H1 (cell line): Measurements from ENCODE around the gene ITGA5. TPM values are rescaled to one million over a fixed set of nuclear protein-coding genes. Genes with fewer than 3 reads are reported as not detected.

Source experiments
- CTCF ChIA-PET: fragments of 300-600 bp; sonication (Branson Sonifier 250); formaldehyde crosslinking; loops from one replicate; lab custom pipeline; 2021; ENCODE audit not compliant: partially characterized antibody; lab: Charles Lee
- POLR2A ChIA-PET: fragments of 300-600 bp; sonication (Branson Sonifier 250); formaldehyde crosslinking; loops from one replicate; lab custom pipeline; 2021; ENCODE audit warnings: inconsistent platforms; ENCODE audit not compliant: partially characterized antibody; lab: Charles Lee
- DNase-seq, 2 experiments: peaks; one replicate each; pipeline versions ENCODE4 v3.0.0 to v3.0.0-alpha.2; 2010 to 2022; ENCODE audit warnings: low spot score in 2 of 2, low read depth in 1 of 2, mixed read lengths in 1 of 2
- FAIRE-seq: peaks from 2 replicates; lab custom pipeline; 2011; peaks lifted over from hg19 to GRCh38; lab: Jason Lieb, UNC
- H2AFZ ChIP-seq: 2 replicates; pipeline ENCODE4 v1.8.1; 2012; ENCODE audit warnings: low read length, inconsistent platforms
- H2AK5ac ChIP-seq: 2 replicates; pipeline ENCODE4 v1.6.1; 2013; ENCODE audit warnings: low read depth, low read length
- H2BK120ac ChIP-seq: replicated peaks from 2 replicates; pipeline ENCODE3; 2013; ENCODE audit warnings: low read depth, low read length, inconsistent platforms
- H2BK12ac ChIP-seq: 2 replicates; pipeline ENCODE4 v1.6.1; 2013; ENCODE audit warnings: low read depth, low read length
- H2BK15ac ChIP-seq: 2 replicates; pipeline ENCODE4 v1.6.1; 2013; ENCODE audit warnings: low read length
- H2BK20ac ChIP-seq: 2 replicates; pipeline ENCODE4 v1.6.1; 2013; ENCODE audit warnings: low read length
- H2BK5ac ChIP-seq: 2 replicates; pipeline ENCODE4 v1.6.1; 2013; ENCODE audit warnings: low read depth, low read length
- H3K14ac ChIP-seq: 2 replicates; pipeline ENCODE4 v1.6.1; 2013; ENCODE audit warnings: inconsistent platforms; ENCODE audit not compliant: insufficient read length
- H3K18ac ChIP-seq: 2 replicates; pipeline ENCODE4 v1.6.1; 2013; ENCODE audit warnings: low read length; ENCODE audit errors: extremely low read depth
- H3K23ac ChIP-seq: 2 replicates; pipeline ENCODE4 v1.6.1; 2013; ENCODE audit warnings: inconsistent platforms; ENCODE audit not compliant: insufficient read length
- H3K23me2 ChIP-seq: 2 replicates; pipeline ENCODE4 v1.6.1; 2013; ENCODE audit warnings: low read depth, low read length
- H3K27ac ChIP-seq: 2 replicates; pipeline ENCODE4 v1.6.1; 2011; ENCODE audit warnings: low read depth, low read length, inconsistent platforms
- H3K27me3 ChIP-seq, 4 experiments: replicated peaks in 1 of 4; 1 replicate in 1 of 4; 2 replicates in 3 of 4; pipeline versions ENCODE4 v1.6.1 to v1.8.1; 2011 to 2013; ENCODE audit warnings: low read length in 3 of 4, mild to moderate bottlenecking in 3 of 4, inconsistent platforms in 2 of 4, mixed read lengths in 2 of 4, moderate library complexity in 1 of 4; ENCODE audit not compliant: control insufficient read depth in 3 of 4, insufficient read depth in 3 of 4; ENCODE audit errors: extremely low read depth in 1 of 4
- H3K36me3 ChIP-seq, 4 experiments: 2 replicates each; pipeline versions ENCODE4 v1.6.1 to v1.8.1; 2011 to 2013; ENCODE audit warnings: mild to moderate bottlenecking in 4 of 4, low read length in 3 of 4, moderate library complexity in 2 of 4, control low read depth in 1 of 4, inconsistent platforms in 1 of 4; ENCODE audit not compliant: insufficient read depth in 4 of 4, control insufficient read depth in 2 of 4
- H3K4ac ChIP-seq: replicated peaks from 2 replicates; pipeline ENCODE3; 2013; ENCODE audit warnings: low read length, low read depth, mixed read lengths, inconsistent platforms; ENCODE audit not compliant: insufficient read length
- H3K4me1 ChIP-seq, 4 experiments: replicated peaks in 1 of 4; 1 replicate in 1 of 4; 2 replicates in 3 of 4; pipeline versions ENCODE4 v1.6.1 to v1.8.1; 2011 to 2013; ENCODE audit warnings: low read length in 3 of 4, inconsistent platforms in 2 of 4, mixed read lengths in 1 of 4; ENCODE audit not compliant: insufficient read depth in 4 of 4, control insufficient read depth in 3 of 4
- H3K4me2 ChIP-seq, 2 experiments: 2 replicates each; pipeline versions ENCODE4 v1.6.1 to v1.8.1; 2011 to 2013; ENCODE audit warnings: low read depth in 2 of 2, low read length in 2 of 2, control low read depth in 1 of 2, inconsistent platforms in 1 of 2, mild to moderate bottlenecking in 1 of 2; ENCODE audit not compliant: insufficient read depth in 1 of 2
- H3K4me3 ChIP-seq, 4 experiments: fragments of 200-600, 300-600 bp in 1 of 4; sonication (generic), shearing (Covaris generic), sonication (Bioruptor Twin) in 1 of 4; 2 replicates each; pipeline versions ENCODE4 v1.5.1 to v1.8.1; 2011 to 2016; ENCODE audit warnings: low read length in 4 of 4, low read depth in 3 of 4, control low read depth in 2 of 4, inconsistent platforms in 2 of 4, mild to moderate bottlenecking in 2 of 4, mixed read lengths in 1 of 4, moderate library complexity in 1 of 4; ENCODE audit not compliant: insufficient read depth in 2 of 4; ENCODE audit errors: extremely low read depth in 1 of 4
- H3K56ac ChIP-seq: replicated peaks from 2 replicates; pipeline ENCODE3; 2013; ENCODE audit warnings: low read depth, mild to moderate bottlenecking, mixed read lengths, low read length, inconsistent platforms; ENCODE audit not compliant: insufficient read length
- H3K79me1 ChIP-seq: 2 replicates; pipeline ENCODE4 v1.6.1; 2013; ENCODE audit warnings: low read depth, low read length, control low read depth
- H3K79me2 ChIP-seq, 2 experiments: 2 replicates each; pipeline versions ENCODE4 v1.6.1 to v1.8.1; 2012 to 2013; ENCODE audit warnings: low read length in 2 of 2, mild to moderate bottlenecking in 2 of 2, inconsistent platforms in 1 of 2; ENCODE audit not compliant: insufficient read depth in 2 of 2, control insufficient read depth in 1 of 2
- H3K9ac ChIP-seq, 4 experiments: replicated peaks in 1 of 4; 1 replicate in 1 of 4; 2 replicates in 3 of 4; pipeline versions ENCODE4 v1.6.1 to v1.8.1; 2011 to 2013; ENCODE audit warnings: low read depth in 3 of 4, low read length in 3 of 4, control low read depth in 2 of 4, mild to moderate bottlenecking in 2 of 4, moderate library complexity in 2 of 4, inconsistent platforms in 1 of 4; ENCODE audit errors: extremely low read depth in 1 of 4
- H3K9me3 ChIP-seq, 2 experiments: 2 replicates each; pipeline versions ENCODE4 v1.6.1 to v1.8.1; 2012 to 2013; ENCODE audit warnings: mild to moderate bottlenecking in 2 of 2, moderate library complexity in 2 of 2, control low read depth in 1 of 2, inconsistent platforms in 1 of 2, low read depth in 1 of 2, low read length in 1 of 2, mixed read lengths in 1 of 2; ENCODE audit not compliant: insufficient read depth in 2 of 2
- H4K20me1 ChIP-seq, 2 experiments: replicated peaks in 1 of 2; 2 replicates each; pipeline versions ENCODE3 to v1.8.1; 2011 to 2013; ENCODE audit warnings: inconsistent platforms in 2 of 2, low read length in 2 of 2, mild to moderate bottlenecking in 1 of 2; ENCODE audit not compliant: insufficient read depth in 2 of 2, control insufficient read depth in 1 of 2
- H4K5ac ChIP-seq: 2 replicates; pipeline ENCODE4 v1.6.1; 2013; ENCODE audit warnings: low read length, low read depth, mixed read lengths, inconsistent platforms; ENCODE audit not compliant: insufficient read length
- H4K8ac ChIP-seq: 2 replicates; pipeline ENCODE4 v1.8.0; 2013; ENCODE audit warnings: mild to moderate bottlenecking, moderate library complexity, low read length, inconsistent platforms; ENCODE audit not compliant: insufficient read depth; ENCODE audit errors: extremely low read depth
- H4K91ac ChIP-seq: replicated peaks from 2 replicates; pipeline ENCODE3; 2013; ENCODE audit warnings: low read length, mixed read lengths, inconsistent platforms; ENCODE audit not compliant: insufficient read length
- CBX5 ChIP-seq: fragments of 300-800, 300-1000 bp; sonication (generic); IDR thresholded peaks from 2 replicates; pipeline ENCODE4 v1.7.1; 2016; ENCODE audit warnings: antibody characterized with exemption, low read length, low read depth
- CREB1 ChIP-seq: IDR thresholded peaks from 2 replicates; pipeline ENCODE4 v1.6.1; 2012; ENCODE audit warnings: inconsistent platforms
- CTBP2 ChIP-seq: IDR thresholded peaks from 2 replicates; pipeline ENCODE4 v1.7.0; 2011; ENCODE audit warnings: borderline replicate concordance, mild to moderate bottlenecking, moderate library complexity, mixed read lengths, low read length; ENCODE audit not compliant: insufficient read depth, insufficient read length
- E2F6 ChIP-seq: IDR thresholded peaks from 2 replicates; pipeline ENCODE4 v1.6.1; 2012; ENCODE audit warnings: inconsistent platforms
- EZH2 ChIP-seq: fragments of 200-600 bp; sonication (generic); IDR thresholded peaks from 2 replicates; pipeline ENCODE4 v1.7.1; 2012; ENCODE audit warnings: low read depth, mild to moderate bottlenecking, moderate library complexity, low read length, inconsistent platforms; ENCODE audit not compliant: severe bottlenecking
- JUN ChIP-seq: IDR thresholded peaks from 2 replicates; pipeline ENCODE4 v1.6.1; 2011; ENCODE audit warnings: low read depth, mild to moderate bottlenecking, improper control_type of control experiment, low read length
- KDM1A ChIP-seq: fragments of 200-600, 300-600 bp; sonication (generic); IDR thresholded peaks from 2 replicates; pipeline ENCODE4 v1.7.1; 2016; ENCODE audit warnings: mild to moderate bottlenecking, low read length, borderline replicate concordance
- MAFK ChIP-seq: IDR thresholded peaks from 2 replicates; pipeline ENCODE4 v1.6.1; 2012; ENCODE audit warnings: low read depth, mild to moderate bottlenecking, improper control_type of control experiment, low read length
- SAP30 ChIP-seq: fragments of 300-600 bp; sonication (generic); IDR thresholded peaks from 2 replicates; pipeline ENCODE4 v1.7.1; 2012; ENCODE audit warnings: low read length, moderate library complexity, mild to moderate bottlenecking, inconsistent platforms; ENCODE audit not compliant: insufficient read depth, insufficient replicate concordance
- SP1 ChIP-seq: IDR thresholded peaks from 2 replicates; pipeline ENCODE4 v1.6.1; 2011; ENCODE audit warnings: low read depth, low read length
- SP2 ChIP-seq: IDR thresholded peaks from 2 replicates; pipeline ENCODE4 v1.6.1; 2012; ENCODE audit warnings: mild to moderate bottlenecking, low read length, inconsistent platforms
- TCF12 ChIP-seq: IDR thresholded peaks from 2 replicates; pipeline ENCODE4 v1.6.1; 2011; ENCODE audit warnings: low read depth, mild to moderate bottlenecking, low read length
- TEAD4 ChIP-seq: IDR thresholded peaks from 2 replicates; pipeline ENCODE4 v1.6.1; 2012; ENCODE audit warnings: low read depth, low read length, inconsistent platforms, mixed read lengths
- WGBS, 2 experiments: shearing (Covaris generic) in 1 of 2; methylation state at CpG; one replicate each; pipeline versions ENCODE4 v1.1.6 to v1.1.7; 2013 to 2015; ENCODE audit warnings: low lambda C conversion rate in 2 of 2, mixed read lengths in 2 of 2, inconsistent platforms in 1 of 2, low coverage in 1 of 2, missing lambda C conversion rate in 1 of 2; ENCODE audit not compliant: insufficient replicate concordance in 2 of 2, insufficient coverage in 1 of 2, insufficient read length in 1 of 2; ENCODE audit errors: extremely low coverage in 1 of 2, missing lambda C conversion rate in 1 of 2; 5-methylcytosine and 5-hydroxymethylcytosine counted together
- polyA plus RNA-seq, 7 experiments: library from polyadenylated mRNA; depleted of rRNA in 3 of 7; stranded (reverse) in 5 of 7; unstranded in 2 of 7; fragments of >200 nt in 5 of 7; fragments of 200-250 nt in 2 of 7; gene quantifications; 1 replicate in 5 of 7; 2 replicates in 1 of 7; 4 replicates in 1 of 7; pipeline versions ENCODE4 v1.2.1 to v1.2.3, GENCODE V29; 2011 to 2013; ENCODE audit warnings: missing spikeins in 2 of 7, mixed read lengths in 2 of 7
- total RNA-seq: library from RNA; stranded (reverse); fragmentation: NEBNext Ultra II Directional; extraction: Animal tissue kit (Norgen Biotek cat#: 25700); gene quantifications from 2 replicates; pipeline ENCODE4 v1.2.1, GENCODE V29; 2021

The ITGA5 gene
- total and polyA plus RNA-seq, 2 of the 8 experiments (the other 6 are each of a cell fraction or from before 2014, with no cell fraction given) = 11.6 to 19.4 TPM

- H3K36me3 ChIP-seq = peaks cover 3 to 9% (median 6%) of the 10 kb centered on the region in 4 experiments; a peak in 4 of 8 replicates
- 87% methylated on average over 3 of the region's 3 CpGs; no CpG with 5 or more reads in 1 of the 2 experiments for WGBS, 2 experiments
Measured at GRCh38 chr12:54393743-54394142, 25.3 kb downstream of the ITGA5 start.

More at GRCh38 chr12:54393743-54394142, 25.3 kb downstream of the ITGA5 start:
- H2BK120ac ChIP-seq = no peak overlapping the region
- H4K8ac ChIP-seq = no peak overlapping the region
- H4K91ac ChIP-seq = no peak overlapping the region
- no peak overlapping the region for H4K5ac ChIP-seq
- no peak overlapping the region; the same call in 1 of the 2 replicates for H2BK12ac ChIP-seq
- H3K9me3 ChIP-seq = no peaks in the 10 kb centered on the region
- POLR2A ChIA-PET = interaction anchor here (0.8 to 1.2 kb wide), 3 partner anchors 9 to 113 kb away, joined by 3 read pairs; partner anchors contain the start of genes HNRNPA1 and ZNF385A
- no peak overlapping the region for H2BK15ac ChIP-seq
- H3K4me1 ChIP-seq = peaks cover 14 to 32% (median 26%) of the 10 kb centered on the region in 4 experiments
- H3K23me2 ChIP-seq = peaks cover 10% of the 10 kb centered on the region; the same call in 1 of the 2 replicates
- no peak overlapping the region for H3K14ac ChIP-seq
- no peak overlapping the region for H3K9ac ChIP-seq
- no peak overlapping the region for H2AK5ac ChIP-seq
- FAIRE-seq = no peak
- H4K20me1 ChIP-seq = peaks cover 0 to 4% of the 10 kb centered on the region in 2 experiments
- peaks cover 0 to 4% (median 0%) of the 10 kb centered on the region in 4 experiments; a peak in 2 of 7 replicates for H3K27me3 ChIP-seq
- H3K4me3 ChIP-seq = no peak overlapping the region; a peak in 1 of 8 replicates
- no peak overlapping the region for H3K27ac ChIP-seq
- H3K18ac ChIP-seq = no peak overlapping the region
- H2BK5ac ChIP-seq = no peak overlapping the region
- H3K79me2 ChIP-seq = no peaks in the 10 kb centered on the region
- no peak overlapping the region for H3K4me2 ChIP-seq
- no peak overlapping the region for H3K4ac ChIP-seq
- no peak overlapping the region for H3K23ac ChIP-seq
- no peak overlapping the region for H2AFZ ChIP-seq
- H3K79me1 ChIP-seq = 0 out of 2 replicates have a peak, but pooled peaks cover 3% of the 10 kb centered on the region
- H3K56ac ChIP-seq = no peak overlapping the region
- DNase-seq = no peak
- CTCF ChIA-PET = interaction anchor here (0.6 to 5.5 kb wide), 24 partner anchors 8 to 194 kb away, joined by 3 to 110 read pairs (median 6); partner anchors contain the start of genes ITGA5 and ZNF385A
- no peak overlapping the region for H2BK20ac ChIP-seq
- TF ChIP-seq MAFK (no peak), TCF12 (no peak), SAP30 (no peak), E2F6 (no peak), TEAD4 (no peak), CTBP2 (no peak), SP1 (no peak), SP2 (no peak), EZH2 (no peak), CBX5 (no peak), CREB1 (no peak), JUN (no peak), KDM1A (no peak)
